Mesodermal cell (in vitro differentiated cells): Measurements from ENCODE around the gene C1QL1.

Experiments used
- H3K27ac ChIP-seq: 2 replicates; pipeline ENCODE4 v1.7.0; 2013; ENCODE audit warnings: mild to moderate bottlenecking, low read depth, low read length, moderate library complexity; ENCODE audit not compliant: severe bottlenecking
- H3K36me3 ChIP-seq: 2 replicates; pipeline ENCODE4 v1.7.1; 2013; ENCODE audit warnings: mild to moderate bottlenecking, low read length, moderate library complexity; ENCODE audit not compliant: control insufficient read depth, insufficient read depth
- H3K4me1 ChIP-seq: one replicate; pipeline ENCODE4 v1.7.1; 2013; ENCODE audit warnings: mild to moderate bottlenecking, low read length; ENCODE audit not compliant: insufficient read depth, control insufficient read depth, poor library complexity, severe bottlenecking
- H3K4me3 ChIP-seq: 2 replicates; pipeline ENCODE4 v1.7.0; 2013; ENCODE audit warnings: low read length, control low read depth, mild to moderate bottlenecking; ENCODE audit not compliant: insufficient read depth, poor library complexity, severe bottlenecking; ENCODE audit errors: extremely low read depth
- H3K9me3 ChIP-seq: 2 replicates; pipeline ENCODE4 v1.7.1; 2013; ENCODE audit warnings: mild to moderate bottlenecking, low read length, moderate library complexity; ENCODE audit not compliant: control insufficient read depth
- WGBS, 2 experiments: methylation state at CpG; one replicate each; pipeline ENCODE4 v1.1.5; 2013; ENCODE audit warnings: missing lambda C conversion rate in 2 of 2; ENCODE audit not compliant: insufficient coverage in 2 of 2; 5-methylcytosine and 5-hydroxymethylcytosine counted together

Gene C1QL1

DNA sequence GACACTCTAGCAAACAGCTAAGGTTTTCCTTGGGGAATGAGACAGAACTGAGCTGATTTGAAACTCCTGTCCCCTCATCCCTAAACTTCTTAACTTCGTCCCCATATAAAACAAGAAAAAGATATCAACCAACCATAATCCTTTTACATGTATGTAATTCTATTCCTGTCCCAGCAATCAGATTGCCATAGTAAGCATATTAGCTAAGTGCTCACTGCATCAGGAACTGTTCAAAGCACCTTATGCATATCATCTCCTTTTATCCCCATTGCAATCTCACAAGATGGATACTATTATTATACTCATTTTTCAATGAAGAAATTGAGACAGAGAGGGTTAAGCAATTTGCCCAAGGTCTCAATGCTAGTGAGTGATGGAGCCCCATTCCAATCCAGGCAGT lies 27.3 kb downstream of the C1QL1 start:
- Histone ChIP-seq H3K4me3 (no peak overlapping the region), H3K36me3 (peaks cover 66% of the 10 kb centered on the region), H3K4me1 (peaks cover 3% of the 10 kb centered on the region), H3K27ac (no peak overlapping the region), H3K9me3 (peaks cover 3% of the 10 kb centered on the region)
- 100% methylated on average over 1 of the region's 1 CpG; no CpG with 5 or more reads in 1 of the 2 experiments for WGBS, 2 experiments

DNA sequence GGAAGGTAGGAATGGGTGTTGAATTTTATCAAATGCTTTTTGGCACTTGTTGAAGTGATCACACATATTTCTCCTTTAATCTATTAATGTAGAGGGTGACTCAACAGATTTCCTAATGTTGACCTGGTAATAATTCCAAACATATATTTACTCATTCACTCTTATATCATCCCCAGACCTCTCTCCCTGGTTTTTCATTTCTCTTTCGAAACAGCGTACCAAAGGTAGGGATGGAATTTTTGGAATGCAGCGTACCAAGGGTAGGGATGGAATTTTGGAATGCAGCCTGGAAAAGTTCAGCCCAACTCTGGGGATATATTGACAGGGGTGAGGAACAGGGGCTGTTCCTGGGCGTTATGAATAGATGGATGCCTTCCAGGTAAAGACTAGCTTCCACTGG lies 27.8 kb downstream of the C1QL1 start:
- Histone ChIP-seq H3K4me1 (peaks cover 3% of the 10 kb centered on the region), H3K27ac (no peak overlapping the region), H3K9me3 (peaks cover 3% of the 10 kb centered on the region), H3K36me3 (peaks cover 67% of the 10 kb centered on the region), H3K4me3 (no peak overlapping the region)
- WGBS, 2 experiments = 89% methylated on average over 1 to 2 of the region's 4 CpGs

DNA sequence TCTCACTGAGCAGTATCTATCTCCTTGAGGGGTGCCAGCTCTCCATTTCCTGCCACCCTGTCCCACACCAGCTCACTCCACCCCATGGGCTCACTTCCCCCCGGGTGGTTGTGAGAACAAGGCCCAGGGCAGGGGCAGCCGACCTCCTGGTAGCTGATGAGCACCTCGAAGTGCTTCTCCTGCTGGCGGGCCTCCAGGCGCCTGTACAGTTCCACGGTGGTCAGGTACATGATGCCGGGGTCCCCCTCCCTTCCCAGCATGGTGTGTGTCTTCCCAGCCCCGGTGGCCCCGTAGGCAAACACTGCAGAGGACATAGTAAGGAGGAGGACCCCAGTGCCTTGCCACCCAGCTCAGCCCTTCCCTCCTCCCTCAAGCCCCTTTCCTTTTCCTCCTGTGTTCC lies 33.0 kb downstream of the C1QL1 start:
- no peaks in the 10 kb centered on the region for H3K4me1 ChIP-seq
- peaks cover 3% of the 10 kb centered on the region for H3K9me3 ChIP-seq
- 93 to 97% methylated on average over 7 to 8 of the region's 9 CpGs for WGBS, 2 experiments
- peaks cover 79% of the 10 kb centered on the region for H3K36me3 ChIP-seq
- H3K27ac ChIP-seq = no peak overlapping the region
- H3K4me3 ChIP-seq = no peak overlapping the region

DNA sequence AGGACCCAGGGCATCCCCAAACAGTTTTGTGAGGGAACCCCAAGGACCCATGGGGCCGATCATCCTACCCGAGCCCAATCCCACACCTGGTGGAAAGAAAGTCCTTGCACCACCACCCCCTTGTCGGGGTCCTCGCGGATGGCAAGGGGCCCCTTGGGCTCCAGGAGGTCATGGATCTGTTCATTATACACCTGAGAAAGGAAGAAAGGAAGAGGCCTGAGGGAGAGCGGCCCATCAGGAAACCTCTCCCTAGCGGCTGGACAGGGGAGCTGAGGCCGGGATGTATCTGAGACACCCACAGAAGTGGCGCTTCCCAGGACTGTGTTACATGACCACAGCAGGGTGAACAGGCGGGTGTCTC lies 33.4 kb downstream of the C1QL1 start:
- 95 to 96% methylated on average over 5 to 8 of the region's 10 CpGs for WGBS, 2 experiments

DNA sequence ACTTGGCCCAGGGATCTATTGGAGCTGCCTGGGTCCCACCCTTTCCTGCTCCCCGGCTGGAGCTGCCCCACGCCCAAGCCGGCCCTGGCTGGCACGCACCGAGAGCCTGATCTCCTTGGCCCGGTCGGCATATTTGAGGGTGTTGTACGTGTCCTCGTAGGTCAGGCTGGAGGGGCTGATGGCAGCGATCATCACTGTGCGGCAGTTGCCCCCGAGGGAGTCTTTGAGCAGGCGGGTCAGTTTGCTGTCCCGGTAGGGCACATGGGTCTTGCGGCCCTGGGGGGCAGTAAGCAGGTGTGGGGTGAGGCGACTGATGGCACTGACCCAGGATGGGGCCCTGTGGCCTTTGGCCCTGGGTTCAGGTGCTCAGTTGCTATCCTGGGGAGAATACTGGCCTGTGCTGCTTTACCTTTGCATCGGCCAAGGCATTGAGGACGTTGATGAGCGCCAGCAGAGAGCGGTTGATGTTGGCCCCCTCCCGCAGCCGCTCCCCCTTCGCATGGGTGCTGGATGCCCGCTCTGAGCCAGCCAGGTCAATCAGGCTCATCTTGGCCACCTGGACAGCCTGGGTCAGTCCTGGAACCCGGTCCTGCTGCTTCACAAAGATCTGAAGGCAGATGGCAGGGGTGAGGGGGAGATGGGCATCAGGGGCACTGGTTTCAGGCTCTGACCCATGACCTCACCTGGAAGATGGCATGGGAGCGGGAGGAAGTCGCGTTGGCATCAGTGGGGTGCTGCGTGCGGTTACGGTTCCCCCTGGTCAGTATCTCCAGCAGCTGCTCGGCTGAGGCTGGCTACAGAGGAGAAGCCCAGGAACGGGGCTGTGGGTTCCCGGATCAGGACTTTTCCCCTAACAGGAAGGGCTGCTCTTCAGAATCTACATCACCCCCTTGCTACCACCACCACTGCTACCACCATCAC lies 34.0 kb downstream of the C1QL1 start:
- Histone ChIP-seq H3K27ac (no peak overlapping the region), H3K4me1 (no peaks in the 10 kb centered on the region), H3K9me3 (peaks cover 3% of the 10 kb centered on the region), H3K4me3 (no peak overlapping the region), H3K36me3 (peaks cover 82% of the 10 kb centered on the region)
- 96 to 99% methylated on average over 31 to 32 of the region's 34 CpGs for WGBS, 2 experiments

More for the DNA sequence above, 33.4 kb downstream of the C1QL1 start:
- peaks cover 3% of the 10 kb centered on the region for H3K9me3 ChIP-seq
- no peaks in the 10 kb centered on the region for H3K4me1 ChIP-seq
- no peak overlapping the region for H3K4me3 ChIP-seq
- H3K27ac ChIP-seq = no peak overlapping the region
- peaks cover 79% of the 10 kb centered on the region for H3K36me3 ChIP-seq

DNA sequence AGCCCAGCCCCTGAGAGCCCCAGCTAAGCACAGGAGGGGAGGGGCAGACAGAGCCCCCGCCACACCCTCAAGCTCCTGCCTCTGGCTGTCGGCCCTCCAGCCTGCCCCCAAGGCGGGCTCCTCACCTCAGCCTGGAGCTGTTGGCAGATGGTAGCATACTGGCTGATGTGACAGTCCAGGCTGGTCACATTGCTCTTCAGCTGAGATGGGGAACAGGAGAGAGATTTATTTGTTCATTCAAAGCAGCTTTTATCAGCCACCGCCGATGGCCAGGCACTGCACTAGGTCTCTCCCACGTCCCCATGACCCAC lies 35.4 kb downstream of the C1QL1 start:
- no peaks in the 10 kb centered on the region for H3K4me1 ChIP-seq
- H3K9me3 ChIP-seq = no peaks in the 10 kb centered on the region
- peaks cover 83% of the 10 kb centered on the region for H3K36me3 ChIP-seq
- 92 to 96% methylated on average over 3 to 6 of the region's 6 CpGs for WGBS, 2 experiments
- H3K4me3 ChIP-seq = no peak overlapping the region
- no peak overlapping the region for H3K27ac ChIP-seq

DNA sequence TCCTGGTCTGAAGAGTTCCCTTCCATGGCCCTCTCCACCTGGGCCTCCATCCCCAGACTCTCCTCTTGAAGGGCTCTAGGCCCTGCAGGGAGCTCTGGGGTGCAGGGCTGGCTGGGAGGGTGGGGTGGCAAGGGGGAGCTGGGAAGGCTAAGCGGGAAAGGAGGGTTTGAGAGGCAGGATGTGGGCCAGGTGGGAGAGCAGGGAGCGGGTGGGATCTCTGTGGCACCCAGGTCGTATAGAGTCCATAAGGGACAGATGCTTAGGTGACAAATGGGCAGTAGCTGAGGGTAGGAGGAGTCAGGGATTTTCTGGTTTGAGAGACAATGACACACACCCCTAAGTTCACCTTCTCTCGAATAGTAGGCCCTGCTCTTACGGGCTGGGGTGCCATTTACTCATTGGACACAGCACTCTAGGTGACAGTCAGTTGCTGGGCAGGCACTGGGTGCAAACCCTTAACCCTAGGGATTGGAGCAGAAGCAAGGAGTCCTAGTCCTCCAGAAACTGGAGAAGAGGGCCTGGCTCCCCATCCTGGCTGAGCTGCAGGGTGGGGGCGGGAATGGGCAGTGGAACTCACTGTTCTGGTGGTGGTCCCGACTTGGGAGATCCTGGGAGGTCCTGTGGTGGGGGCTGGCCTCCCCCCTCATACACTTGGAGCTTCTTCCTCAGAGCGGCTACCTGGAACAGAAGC lies 35.9 kb downstream of the C1QL1 start:
- Histone ChIP-seq H3K9me3 (no peaks in the 10 kb centered on the region), H3K27ac (no peak overlapping the region), H3K4me1 (no peaks in the 10 kb centered on the region), H3K36me3 (peaks cover 87% of the 10 kb centered on the region), H3K4me3 (no peak overlapping the region)
- 95 to 100% methylated on average over 6 to 8 of the region's 8 CpGs for WGBS, 2 experiments

DNA sequence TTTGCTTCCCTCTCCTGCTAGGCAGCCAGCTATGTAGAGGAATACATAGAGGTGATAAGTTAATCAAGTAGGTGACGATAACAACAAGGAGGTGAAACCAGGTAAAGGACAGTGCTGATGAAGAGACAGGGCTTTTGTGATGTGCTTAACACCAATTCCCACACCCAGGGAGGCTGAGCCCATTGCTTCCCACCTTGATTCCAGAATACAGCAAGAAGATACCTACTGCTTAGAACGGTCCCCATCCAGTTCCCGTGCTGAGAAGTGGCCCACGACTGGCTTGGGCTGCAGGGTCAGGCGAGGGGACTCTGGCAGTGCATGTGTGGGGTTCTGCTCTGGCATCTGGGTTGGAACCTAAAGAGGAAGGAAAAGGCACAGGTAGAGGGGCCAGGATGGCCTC lies 36.7 kb downstream of the C1QL1 start:
- Histone ChIP-seq H3K9me3 (no peaks in the 10 kb centered on the region), H3K27ac (no peak overlapping the region), H3K36me3 (peaks cover 96% of the 10 kb centered on the region), H3K4me1 (no peaks in the 10 kb centered on the region), H3K4me3 (no peak overlapping the region)
- 89 to 95% methylated on average over 4 of the region's 5 CpGs for WGBS, 2 experiments

DNA sequence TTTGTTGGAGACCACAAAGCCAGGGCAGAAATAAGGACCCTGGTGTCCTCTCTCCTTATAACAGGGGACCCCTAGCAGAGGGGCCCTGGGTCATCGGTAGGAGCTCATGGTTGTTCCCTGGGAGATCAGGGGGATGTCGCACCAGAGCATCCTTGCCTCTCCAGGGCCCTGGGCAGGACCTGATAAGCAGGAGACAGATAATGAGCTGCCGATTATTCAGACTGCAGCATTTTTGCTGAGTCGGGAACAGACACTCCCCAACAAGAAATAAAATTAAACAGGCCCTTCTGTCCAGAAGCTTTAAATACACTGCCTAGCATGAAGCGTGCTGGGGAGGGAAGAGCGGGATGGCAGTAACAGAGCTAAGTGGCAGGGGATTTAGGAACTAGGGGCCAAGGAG lies 37.4 kb downstream of the C1QL1 start:
- 89 to 94% methylated on average over 4 of the region's 6 CpGs for WGBS, 2 experiments
- H3K27ac ChIP-seq = no peak overlapping the region
- H3K36me3 ChIP-seq = peaks cover 96% of the 10 kb centered on the region

DNA sequence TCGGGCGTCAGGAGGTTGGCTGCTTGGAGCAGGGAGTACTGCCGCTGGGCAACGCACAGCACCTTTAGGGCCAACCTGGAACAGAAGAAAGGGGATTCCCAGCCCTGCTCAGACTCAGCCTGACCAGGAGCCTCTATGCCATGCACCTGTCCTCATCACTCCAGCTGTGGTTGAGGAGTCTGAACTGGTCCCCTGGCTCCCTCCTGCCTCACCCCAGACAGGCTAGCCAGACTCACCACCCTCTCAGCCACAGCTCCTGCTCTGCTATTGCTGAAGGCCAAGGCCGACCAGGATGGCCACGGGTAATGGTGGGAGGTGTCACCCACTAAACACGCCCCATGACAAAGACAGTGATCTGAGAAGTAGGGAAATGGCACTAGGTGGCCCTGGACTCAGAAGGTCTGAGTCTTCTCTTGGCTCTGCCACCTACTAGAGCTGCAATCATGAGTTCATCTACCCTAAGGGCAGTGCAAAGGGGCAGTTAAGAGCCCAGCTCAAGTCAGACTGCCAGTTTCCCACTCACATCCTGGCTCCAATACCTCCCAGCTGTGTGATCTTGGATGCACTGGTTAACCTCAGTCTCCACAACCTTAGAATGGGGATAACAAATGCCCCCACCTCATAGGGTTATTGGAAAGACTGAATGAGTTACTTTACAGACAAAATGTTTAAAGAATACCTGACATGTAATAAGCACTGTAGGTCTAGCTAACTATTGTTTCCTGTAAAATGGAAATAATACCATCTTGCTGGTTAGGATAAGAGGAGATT lies 39.0 kb downstream of the C1QL1 start:
- Histone ChIP-seq H3K9me3 (no peaks in the 10 kb centered on the region), H3K4me1 (no peaks in the 10 kb centered on the region), H3K36me3 (peaks cover 81% of the 10 kb centered on the region), H3K27ac (no peak overlapping the region), H3K4me3 (no peak overlapping the region)
- 87 to 97% methylated on average over 7 of the region's 7 CpGs for WGBS, 2 experiments

More for the DNA sequence above, 37.4 kb downstream of the C1QL1 start:
- Histone ChIP-seq H3K9me3 (no peaks in the 10 kb centered on the region), H3K4me1 (no peaks in the 10 kb centered on the region), H3K4me3 (no peak overlapping the region)
